Calu3 (cell line): ENCODE data around the gene PINLYP. TPM values are rescaled to one million over a fixed set of nuclear protein-coding genes. Genes with fewer than 3 reads are reported as not detected.

Experiments
- BruUV-seq: library from RNA; stranded (reverse); fragments of 400-500 nt; replicated peaks from 2 replicates; lab custom pipeline; 2021; lab: Mats Ljungman, UMichigan
- CTCF ChIA-PET: fragments of 300-600 bp; sonication (Branson Sonifier 250); formaldehyde crosslinking; loops from one replicate; lab custom pipeline; 2022; ENCODE audit warnings: antibody characterized with exemption; lab: Charles Lee
- DNase-seq: peaks from one replicate; pipeline ENCODE4 v3.0.0; 2022
- H3K27ac Mint-ChIP-seq: one replicate; pipeline ENCODE4 v1.8.0; 2022; ENCODE audit warnings: mixed read lengths; ENCODE audit not compliant: unreplicated experiment
- H3K27me3 Mint-ChIP-seq: one replicate; pipeline ENCODE4 v1.8.0; 2022; ENCODE audit warnings: mixed read lengths; ENCODE audit not compliant: unreplicated experiment
- H3K36me3 Mint-ChIP-seq: one replicate; pipeline ENCODE4 v1.8.0; 2022; ENCODE audit warnings: mild to moderate bottlenecking, moderate library complexity, mixed read lengths; ENCODE audit not compliant: insufficient read depth, unreplicated experiment
- H3K4me1 Mint-ChIP-seq: one replicate; pipeline ENCODE4 v1.8.0; 2022; ENCODE audit warnings: mild to moderate bottlenecking, low read depth, mixed read lengths; ENCODE audit not compliant: unreplicated experiment
- H3K4me3 Mint-ChIP-seq: one replicate; pipeline ENCODE4 v1.8.0; 2022; ENCODE audit warnings: mild to moderate bottlenecking, low read depth, moderate library complexity, mixed read lengths; ENCODE audit not compliant: unreplicated experiment
- H3K9me3 Mint-ChIP-seq: one replicate; pipeline ENCODE4 v1.8.0; 2022; ENCODE audit warnings: low read depth, mixed read lengths; ENCODE audit not compliant: unreplicated experiment
- intact Hi-C: fragments of 100-400 bp; cut with micrococcal nuclease; formaldehyde crosslinking; loops from one replicate; pipeline ENCODE4 v1.10.0; 2022; ENCODE audit not compliant: unreplicated experiment
- total RNA-seq: library from RNA; stranded (reverse); gene quantifications from 2 replicates; pipeline ENCODE4 v1.2.3, GENCODE V29; 2022
- TF ChIP-seq, protein P1 (sequence below): fragments of 200-600 bp; IDR thresholded peaks from one replicate; pipeline ENCODE4 v1.8.0; 2022; ENCODE audit warnings: antibody characterized with exemption; ENCODE audit not compliant: unreplicated experiment

PINLYP gene
- total RNA-seq, 1 experiment from 2014 or later: 0.17 TPM

DNA sequence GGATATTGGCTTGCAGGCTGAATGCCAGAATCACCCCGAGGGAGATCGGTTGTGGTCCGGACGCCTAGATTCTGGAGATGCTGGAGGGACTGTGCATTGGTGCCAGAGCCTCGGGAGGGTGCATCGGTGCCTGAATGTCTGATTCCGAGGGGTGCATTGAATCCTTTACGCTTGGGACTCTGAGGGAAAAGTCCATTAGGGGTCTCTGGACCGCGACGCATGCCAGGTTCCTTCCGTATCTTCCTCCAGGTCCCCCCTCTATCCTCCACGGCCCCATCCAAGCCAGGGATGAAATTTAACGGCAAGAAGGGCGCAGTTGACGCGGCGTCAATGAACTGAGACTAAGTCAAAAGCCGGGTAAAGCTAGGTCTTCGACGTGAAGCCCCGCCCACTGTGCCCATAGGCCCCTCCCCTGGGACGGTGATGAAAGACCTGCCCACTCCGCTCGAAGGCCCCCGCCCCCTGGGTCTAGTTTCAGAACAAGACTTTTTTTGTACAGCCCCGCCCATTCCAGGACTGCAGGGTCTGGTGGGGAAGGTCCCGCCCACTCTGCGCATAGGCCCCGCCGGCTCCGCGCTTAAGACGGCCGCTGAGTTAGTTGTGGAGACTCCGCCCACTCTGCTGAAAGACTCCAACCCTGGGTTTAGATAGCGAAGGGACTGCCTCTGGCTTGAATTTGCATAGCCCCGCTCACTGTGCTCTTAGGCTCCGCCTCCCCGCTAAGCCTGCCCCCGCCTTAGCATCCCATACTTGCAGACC lies 41.9 kb upstream of the PINLYP start:
- TF ChIP-seq, protein P1, sequence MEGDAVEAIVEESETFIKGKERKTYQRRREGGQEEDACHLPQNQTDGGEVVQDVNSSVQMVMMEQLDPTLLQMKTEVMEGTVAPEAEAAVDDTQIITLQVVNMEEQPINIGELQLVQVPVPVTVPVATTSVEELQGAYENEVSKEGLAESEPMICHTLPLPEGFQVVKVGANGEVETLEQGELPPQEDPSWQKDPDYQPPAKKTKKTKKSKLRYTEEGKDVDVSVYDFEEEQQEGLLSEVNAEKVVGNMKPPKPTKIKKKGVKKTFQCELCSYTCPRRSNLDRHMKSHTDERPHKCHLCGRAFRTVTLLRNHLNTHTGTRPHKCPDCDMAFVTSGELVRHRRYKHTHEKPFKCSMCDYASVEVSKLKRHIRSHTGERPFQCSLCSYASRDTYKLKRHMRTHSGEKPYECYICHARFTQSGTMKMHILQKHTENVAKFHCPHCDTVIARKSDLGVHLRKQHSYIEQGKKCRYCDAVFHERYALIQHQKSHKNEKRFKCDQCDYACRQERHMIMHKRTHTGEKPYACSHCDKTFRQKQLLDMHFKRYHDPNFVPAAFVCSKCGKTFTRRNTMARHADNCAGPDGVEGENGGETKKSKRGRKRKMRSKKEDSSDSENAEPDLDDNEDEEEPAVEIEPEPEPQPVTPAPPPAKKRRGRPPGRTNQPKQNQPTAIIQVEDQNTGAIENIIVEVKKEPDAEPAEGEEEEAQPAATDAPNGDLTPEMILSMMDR: no peak
- Mint-ChIP-seq H3K36me3 (peaks cover 31% of the 10 kb centered on the region), H3K4me3 (peak overlapping the region; percentile 79), H3K27me3 (no peaks in the 10 kb centered on the region), H3K9me3 (no peaks in the 10 kb centered on the region), H3K27ac (peak overlapping the region; percentile 68), H3K4me1 (no peaks in the 10 kb centered on the region)
- intact Hi-C loops: no loop called here
- DNase-seq: peak; percentile 95
- CTCF ChIA-PET: interaction anchor here (0.6 to 1.7 kb wide), 3 partner anchors 14 to 129 kb away, joined by 4 to 13 read pairs (median 11); no protein-coding TSS in a partner anchor
- BruUV-seq: no TSS peak

DNA sequence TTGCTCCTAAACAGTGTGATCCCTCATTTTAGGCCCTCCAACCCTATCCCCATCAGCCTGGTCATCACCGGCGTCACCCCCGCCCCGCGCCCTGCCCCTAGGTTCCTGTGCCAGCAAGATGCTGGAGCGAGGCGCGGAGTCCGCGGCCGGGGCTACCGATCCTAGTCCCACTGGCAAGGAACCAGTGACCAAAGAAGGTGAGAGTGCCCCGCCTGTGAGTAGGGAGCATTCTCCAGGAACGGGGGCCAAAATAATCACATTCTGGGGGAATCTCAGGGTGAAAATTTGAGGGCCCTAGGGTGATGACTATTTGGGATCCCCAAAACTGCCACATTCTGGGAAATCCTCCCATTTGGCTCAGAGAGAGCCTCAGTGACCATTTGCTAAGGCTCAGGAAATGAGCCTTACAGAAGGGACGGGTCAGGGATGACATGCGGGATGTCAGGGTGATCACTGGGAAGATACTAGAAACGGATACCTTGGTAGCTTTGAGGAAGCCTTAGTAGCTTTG lies 41.2 kb upstream of the PINLYP start:
- Mint-ChIP-seq H3K4me1 (no peaks in the 10 kb centered on the region), H3K9me3 (peaks cover 4% of the 10 kb centered on the region), H3K4me3 (peak overlapping the region; percentile 79), H3K27ac (peak overlapping the region; percentile 68), H3K27me3 (no peaks in the 10 kb centered on the region), H3K36me3 (peaks cover 35% of the 10 kb centered on the region)
- no TSS peak for BruUV-seq
- no peak for DNase-seq
- CTCF ChIA-PET: no interaction called here
- TF ChIP-seq, protein P1: no peak
- intact Hi-C loops: no loop called here

DNA sequence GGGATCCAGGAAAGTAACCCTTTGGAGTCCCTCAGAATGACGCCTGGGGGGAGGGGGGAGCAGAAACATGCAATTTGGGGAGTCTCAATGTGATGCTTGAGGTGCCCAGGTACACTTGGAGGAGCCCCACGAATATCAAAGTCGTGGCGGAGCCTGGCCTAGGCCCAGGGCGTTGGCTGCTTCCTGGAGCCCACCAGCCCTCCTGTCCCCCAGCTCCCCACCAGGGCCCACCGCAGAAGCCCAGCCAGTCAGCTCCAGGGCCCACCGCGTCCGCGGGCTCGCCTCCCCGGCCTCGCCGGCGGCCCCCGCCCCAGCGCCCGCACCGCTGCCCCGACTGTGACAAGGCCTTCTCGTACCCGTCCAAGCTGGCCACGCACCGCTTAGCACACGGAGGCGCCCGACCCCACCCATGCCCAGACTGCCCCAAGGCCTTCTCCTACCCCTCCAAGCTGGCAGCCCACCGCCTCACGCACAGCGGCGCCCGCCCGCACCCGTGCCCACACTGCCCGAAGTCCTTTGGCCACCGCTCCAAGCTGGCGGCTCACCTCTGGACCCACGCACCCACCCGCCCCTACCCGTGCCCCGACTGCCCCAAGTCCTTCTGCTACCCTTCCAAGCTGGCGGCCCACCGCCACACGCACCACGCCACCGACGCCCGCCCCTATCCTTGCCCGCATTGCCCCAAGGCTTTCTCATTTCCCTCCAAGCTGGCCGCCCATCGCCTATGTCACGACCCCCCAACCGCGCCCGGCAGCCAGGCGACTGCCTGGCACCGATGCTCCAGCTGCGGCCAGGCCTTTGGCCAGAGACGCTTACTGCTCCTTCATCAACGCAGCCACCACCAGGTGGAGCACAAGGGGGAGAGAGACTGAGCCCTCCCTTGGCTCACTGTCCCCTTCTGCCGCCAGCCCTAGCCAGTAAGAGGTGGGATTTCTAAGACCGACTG lies 40.5 kb upstream of the PINLYP start:
- H3K9me3 Mint-ChIP-seq: peaks cover 4% of the 10 kb centered on the region
- no peak overlapping the region for H3K27ac Mint-ChIP-seq
- peak; percentile 37 for DNase-seq
- no peaks in the 10 kb centered on the region for H3K4me1 Mint-ChIP-seq
- peaks cover 39% of the 10 kb centered on the region for H3K36me3 Mint-ChIP-seq
- H3K4me3 Mint-ChIP-seq: no peak overlapping the region
- no peaks in the 10 kb centered on the region for H3K27me3 Mint-ChIP-seq
- CTCF ChIA-PET: interaction anchor here (0.7 to 1.0 kb wide), 2 partner anchors 87 to 677 kb away, joined by 4 to 12 read pairs; partner anchors contain the start of gene ZNF227
- TF ChIP-seq, protein P1: peak; percentile 41
- no TSS peak for BruUV-seq
- intact Hi-C loops: no loop called here

DNA sequence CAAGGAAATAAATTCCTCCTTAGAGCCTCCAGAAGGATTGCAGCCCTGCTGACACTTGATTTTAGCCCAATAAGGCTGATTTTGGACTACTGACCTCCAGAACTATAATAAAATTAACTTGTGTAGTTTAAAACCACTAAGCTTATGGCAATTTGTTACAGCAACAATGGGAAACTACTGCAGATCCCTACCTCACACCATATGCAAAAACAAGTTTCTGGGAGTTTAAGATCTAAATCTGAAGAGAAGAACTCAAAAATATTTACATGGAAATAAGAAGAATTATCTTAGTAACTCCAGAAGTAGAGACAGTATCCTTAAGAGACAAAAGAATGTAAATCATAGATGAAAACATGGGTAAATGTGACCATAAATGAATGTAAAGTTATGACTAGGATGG lies 36.7 kb upstream of the PINLYP start:
- no peak for DNase-seq
- no peaks in the 10 kb centered on the region for H3K4me1 Mint-ChIP-seq
- H3K4me3 Mint-ChIP-seq: no peak overlapping the region
- TF ChIP-seq, protein P1: no peak
- no TSS peak for BruUV-seq
- CTCF ChIA-PET: no interaction called here
- H3K36me3 Mint-ChIP-seq: peaks cover 28% of the 10 kb centered on the region
- H3K27me3 Mint-ChIP-seq: no peaks in the 10 kb centered on the region
- no peak overlapping the region for H3K27ac Mint-ChIP-seq
- intact Hi-C loops: no loop called here
- peaks cover 4% of the 10 kb centered on the region for H3K9me3 Mint-ChIP-seq
